Spleen (tissue), 11 donors: Measurements from ENCODE around the gene ATXN7L1. TPM values are rescaled to one million over a fixed set of nuclear protein-coding genes. Genes with fewer than 3 reads are reported as not detected.

Experiments
- DNase-seq: peaks from one replicate; pipeline ENCODE4 v3.0.0-alpha.2; 2020
- H3K27ac ChIP-seq, 8 donors: fragments of 200-600 bp; sonication (generic) in 7 of 8; 1 replicate in 4 of 8; 2 replicates in 4 of 8; pipeline versions ENCODE4 v1.5.0 to v1.8.0; 2016 to 2021; ENCODE audit warnings: inconsistent platforms in 4 of 8, mild to moderate bottlenecking in 4 of 8, moderate library complexity in 1 of 8
- H3K27me3 ChIP-seq, 7 donors: fragments of 200-600 bp; sonication (generic) in 6 of 7; replicated peaks in 1 of 7; 1 replicate in 4 of 7; 2 replicates in 3 of 7; pipeline versions ENCODE4 v1.5.0 to v1.8.0; 2016 to 2021; ENCODE audit warnings: inconsistent platforms in 3 of 7, mild to moderate bottlenecking in 1 of 7
- H3K36me3 ChIP-seq, 6 donors: fragments of 200-600 bp; sonication (generic) in 5 of 6; 1 replicate in 4 of 6; 2 replicates in 2 of 6; pipeline versions ENCODE4 v1.5.0 to v1.8.0; 2016 to 2021; ENCODE audit warnings: inconsistent platforms in 2 of 6
- H3K4me1 ChIP-seq, 6 donors: fragments of 200-600 bp; sonication (generic) in 5 of 6; 1 replicate in 3 of 6; 2 replicates in 3 of 6; pipeline versions ENCODE4 v1.5.0 to v1.8.0; 2016 to 2021; ENCODE audit warnings: inconsistent platforms in 3 of 6
- H3K4me3 ChIP-seq, 8 donors: fragments of 200-600 bp; sonication (generic) in 7 of 8; 1 replicate in 4 of 8; 2 replicates in 4 of 8; pipeline versions ENCODE4 v1.5.0 to v1.8.0; 2016 to 2021; ENCODE audit warnings: inconsistent platforms in 4 of 8, mild to moderate bottlenecking in 4 of 8, moderate library complexity in 2 of 8
- H3K9me3 ChIP-seq, 8 donors: fragments of 200-600 bp; sonication (generic) in 7 of 8; 1 replicate in 4 of 8; 2 replicates in 4 of 8; pipeline versions ENCODE4 v1.5.0 to v1.8.0; 2016 to 2021; ENCODE audit warnings: inconsistent platforms in 4 of 8
- POLR2A ChIP-seq, 3 donors: fragments of 450-650 bp; IDR thresholded peaks; one replicate each; pipeline ENCODE4 v1.5.1; 2017; ENCODE audit warnings: antibody characterized with exemption in 3 of 3, mild to moderate bottlenecking in 1 of 3
- POLR2AphosphoS5 ChIP-seq, 3 donors: sonication (generic); formaldehyde crosslinking; IDR thresholded peaks; one replicate each; pipeline ENCODE4 v1.5.1; 2017; ENCODE audit warnings: antibody characterized with exemption in 3 of 3
- WGBS, 5 donors: extraction: QIAGEN DNeasy Blood & Tissue Kit in 3 of 5; methylation state at CpG; one replicate each; pipeline versions ENCODE4 v1.1.5 to v1.1.7; 2013 to 2018; 5-methylcytosine and 5-hydroxymethylcytosine counted together
- intact Hi-C: fragments of 100-400 bp; cut with DNase I; formaldehyde crosslinking; loops from one replicate; pipeline ENCODE4 v1.15.0; 2023; ENCODE audit warnings: low total_unique reads
- polyA plus RNA-seq, 3 donors: library from polyadenylated mRNA; stranded (reverse); fragments of 200-250 nt; gene quantifications; one replicate each; pipeline ENCODE4 v1.2.1, GENCODE V29; 2013
- total RNA-seq, 7 donors: library from RNA; depleted of rRNA in 3 of 7; stranded (reverse); fragments of >200 nt in 3 of 7; fragmentation: NEBNext Ultra II Directional in 4 of 7; extraction: Animal tissue kit (Norgen Biotek cat#: 25700) in 4 of 7; gene quantifications; one replicate each; pipeline versions ENCODE4 v1.1.0 to v1.2.1, GENCODE V29; 2016 to 2021
- TF ChIP-seq, protein P1 (sequence below), 11 experiments: fragments of 200-600 bp in 7 of 11; fragments of 450-650 bp in 4 of 11; sonication (generic) in 4 of 11; IDR thresholded peaks in 8 of 11; conservative IDR thresholded peaks in 3 of 11; 1 replicate in 7 of 11; 2 replicates in 4 of 11; pipeline versions ENCODE4 v1.4.0 to v1.8.0; 2016 to 2021; ENCODE audit warnings: antibody characterized with exemption in 11 of 11, inconsistent platforms in 4 of 11, mild to moderate bottlenecking in 1 of 11
- donor health status: healthy with polysubstance abuse.
- donor health status: DM: no; HTN: no; CAD: no; lungs with moderate emphysema.
- donor health status: DM: no; HTN: no; CAD: no.
- donor health status: Bipolar disorder and iron deficiency.
- donor health status: healthy.
- donor health status: DM: no; HTN: no; CAD: no.
- donor health status: DM: yes; HTN: yes; CAD: no.

ATXN7L1 gene
- total and polyA plus RNA-seq, 10 donors = 2.4 to 29.3 (median 18.4) TPM

DNA sequence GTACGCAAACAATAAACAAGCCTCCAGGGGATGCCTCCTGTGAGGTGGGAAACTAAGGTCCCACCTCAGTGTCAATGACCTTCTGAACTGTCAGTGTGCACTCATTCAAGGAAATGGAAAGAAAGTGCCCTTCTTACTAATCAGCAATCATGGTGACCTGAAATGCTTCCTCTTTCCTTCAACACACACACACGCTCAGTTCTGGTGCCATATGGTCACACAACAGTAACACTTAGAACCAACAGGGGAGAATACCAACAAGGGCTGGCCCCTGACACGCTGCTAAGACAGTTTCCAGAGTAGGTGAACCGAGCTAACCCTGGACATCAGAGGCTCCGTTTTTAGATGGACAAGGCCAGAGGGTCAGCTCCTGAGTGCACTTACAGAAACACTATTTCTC, 253.0 kb downstream of the ATXN7L1 start:
- DNase-seq = no peak
- no peaks in the 10 kb centered on the region for H3K27me3 ChIP-seq
- peaks cover 2 to 100% (median 56%) of the 10 kb centered on the region in 6 donors for H3K36me3 ChIP-seq
- H3K4me1 ChIP-seq = no peaks in the 10 kb centered on the region
- H3K27ac ChIP-seq = no peak overlapping the region
- WGBS, 5 donors = 83 to 91% (median 86%) methylated on average over 5 of the region's 5 CpGs
- no peak for TF ChIP-seq POLR2A (IDR thresholded peaks at IDR 0.05)
- TF ChIP-seq, protein P1, sequence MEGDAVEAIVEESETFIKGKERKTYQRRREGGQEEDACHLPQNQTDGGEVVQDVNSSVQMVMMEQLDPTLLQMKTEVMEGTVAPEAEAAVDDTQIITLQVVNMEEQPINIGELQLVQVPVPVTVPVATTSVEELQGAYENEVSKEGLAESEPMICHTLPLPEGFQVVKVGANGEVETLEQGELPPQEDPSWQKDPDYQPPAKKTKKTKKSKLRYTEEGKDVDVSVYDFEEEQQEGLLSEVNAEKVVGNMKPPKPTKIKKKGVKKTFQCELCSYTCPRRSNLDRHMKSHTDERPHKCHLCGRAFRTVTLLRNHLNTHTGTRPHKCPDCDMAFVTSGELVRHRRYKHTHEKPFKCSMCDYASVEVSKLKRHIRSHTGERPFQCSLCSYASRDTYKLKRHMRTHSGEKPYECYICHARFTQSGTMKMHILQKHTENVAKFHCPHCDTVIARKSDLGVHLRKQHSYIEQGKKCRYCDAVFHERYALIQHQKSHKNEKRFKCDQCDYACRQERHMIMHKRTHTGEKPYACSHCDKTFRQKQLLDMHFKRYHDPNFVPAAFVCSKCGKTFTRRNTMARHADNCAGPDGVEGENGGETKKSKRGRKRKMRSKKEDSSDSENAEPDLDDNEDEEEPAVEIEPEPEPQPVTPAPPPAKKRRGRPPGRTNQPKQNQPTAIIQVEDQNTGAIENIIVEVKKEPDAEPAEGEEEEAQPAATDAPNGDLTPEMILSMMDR (IDR thresholded peaks at IDR 0.05 in 8 of 11, conservative IDR thresholded peaks at IDR 0.05 in 3 of 11) = no peak
- TF ChIP-seq POLR2AphosphoS5 (IDR thresholded peaks at IDR 0.05) = no peak
- no peak overlapping the region for H3K4me3 ChIP-seq
- intact Hi-C loops = no loop called here
- H3K9me3 ChIP-seq = peaks cover 0 to 14% (median 8%) of the 10 kb centered on the region in 8 donors

GRCh38 chr7:105622106-105622731, 254.2 kb downstream of the ATXN7L1 start:
- H3K27ac ChIP-seq = no peak overlapping the region
- H3K9me3 ChIP-seq = peaks cover 0 to 14% (median 8%) of the 10 kb centered on the region in 8 donors
- 91 to 94% (median 94%) methylated on average over 15 of the region's 15 CpGs for WGBS, 5 donors
- DNase-seq = no peak
- H3K4me1 ChIP-seq = no peaks in the 10 kb centered on the region
- TF ChIP-seq, protein P1 (IDR thresholded peaks at IDR 0.05 in 8 of 11, conservative IDR thresholded peaks at IDR 0.05 in 3 of 11) = no peak
- TF ChIP-seq POLR2A (IDR thresholded peaks at IDR 0.05) (no peak), POLR2AphosphoS5 (IDR thresholded peaks at IDR 0.05) (no peak)
- intact Hi-C loops = no loop called here
- no peaks in the 10 kb centered on the region for H3K27me3 ChIP-seq
- no peak overlapping the region for H3K4me3 ChIP-seq
- H3K36me3 ChIP-seq = peaks cover 2 to 100% (median 66%) of the 10 kb centered on the region in 6 donors

DNA sequence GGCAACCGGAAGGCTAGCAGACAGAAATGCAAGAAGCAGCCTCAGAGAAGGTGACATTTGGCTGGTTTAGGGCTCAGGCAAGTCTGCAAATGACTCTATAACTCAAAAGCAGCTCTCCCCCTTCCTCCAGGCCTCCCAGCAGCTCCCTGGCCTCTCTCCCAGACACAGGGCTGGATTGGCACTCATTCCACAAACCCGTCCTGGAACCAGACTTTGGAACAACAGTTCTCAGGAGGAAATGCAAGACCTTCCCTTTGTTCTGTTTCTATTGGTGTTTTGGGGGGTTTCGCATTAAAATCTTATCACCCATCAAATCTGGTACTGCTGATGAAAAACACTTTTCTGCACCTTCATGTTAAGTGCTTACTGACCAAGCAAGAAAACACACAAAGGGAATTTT, 254.8 kb downstream of the ATXN7L1 start:
- Histone ChIP-seq H3K27me3 (no peaks in the 10 kb centered on the region), H3K4me3 (no peak overlapping the region), H3K9me3 (peaks cover 0 to 10% (median 7%) of the 10 kb centered on the region in 8 donors), H3K27ac (no peak overlapping the region), H3K4me1 (no peaks in the 10 kb centered on the region), H3K36me3 (peaks cover 2 to 100% (median 66%) of the 10 kb centered on the region in 6 donors)
- 81 to 97% (median 93%) methylated on average over 3 of the region's 3 CpGs for WGBS, 5 donors
- TF ChIP-seq, protein P1 (IDR thresholded peaks at IDR 0.05 in 8 of 11, conservative IDR thresholded peaks at IDR 0.05 in 3 of 11) = no peak
- TF ChIP-seq POLR2AphosphoS5 (IDR thresholded peaks at IDR 0.05) (no peak), POLR2A (IDR thresholded peaks at IDR 0.05) (no peak)
- intact Hi-C loops = no loop called here
- DNase-seq = no peak

- TF ChIP-seq POLR2A (IDR thresholded peaks at IDR 0.05) = no peak
- no peak for TF ChIP-seq POLR2AphosphoS5 (IDR thresholded peaks at IDR 0.05)
- TF ChIP-seq, protein P1 (IDR thresholded peaks at IDR 0.05 in 8 of 11, conservative IDR thresholded peaks at IDR 0.05 in 3 of 11) = no peak
- Histone ChIP-seq H3K4me1 (no peaks in the 10 kb centered on the region), H3K36me3 (peaks cover 2 to 100% (median 64%) of the 10 kb centered on the region in 6 donors), H3K4me3 (no peak overlapping the region), H3K27ac (no peak overlapping the region), H3K27me3 (no peaks in the 10 kb centered on the region), H3K9me3 (peaks cover 0 to 5% (median 4%) of the 10 kb centered on the region in 8 donors)
- DNase-seq = no peak
- 43 to 47% (median 46%) methylated on average over 2 of the region's 2 CpGs for WGBS, 5 donors
- intact Hi-C loops = no loop called here
These were observed 255.2 kb downstream of the ATXN7L1 start for GRCh38 chr7:105621176-105621575.
